Activated T-cell treated with anti-CD3 and anti-CD28 coated beads for 4 hours (primary cell): ENCODE results near the gene PRUNE2.
"Not testable (repeated sequence)": the region's sequence is repeated elsewhere in the genome, so short reads cannot be mapped to it uniquely, and the experiment has no call there.

Experiments used
- DNase-seq: peaks from one replicate; pipeline ENCODE4 v3.0.0-alpha.2; 2020

PRUNE2 gene

GRCh38 chr9:76616780-76617179, 289.1 kb downstream of the PRUNE2 start:
- DNase-seq = no peak

GRCh38 chr9:76615177-76615603, 290.7 kb downstream of the PRUNE2 start:
- DNase-seq = no peak

- no peak for DNase-seq
Measured at GRCh38 chr9:76613974-76614373, 291.9 kb downstream of the PRUNE2 start.

GRCh38 chr9:76613150-76613781, 292.6 kb downstream of the PRUNE2 start:
- no peak for DNase-seq

GRCh38 chr9:76610011-76610352, 295.9 kb downstream of the PRUNE2 start:
- DNase-seq = no peak

- no peak for DNase-seq
Measured at GRCh38 chr9:76609285-76610010, 296.5 kb downstream of the PRUNE2 start.

GRCh38 chr9:76608575-76609273, 297.2 kb downstream of the PRUNE2 start:
- DNase-seq = no peak

GRCh38 chr9:76607730-76608436, 298.0 kb downstream of the PRUNE2 start:
- no peak for DNase-seq

GRCh38 chr9:76605321-76605900, 300.5 kb downstream of the PRUNE2 start:
- no peak for DNase-seq

GRCh38 chr9:76603931-76604570, 301.9 kb downstream of the PRUNE2 start:
- no peak for DNase-seq

- no peak for DNase-seq
Measured at GRCh38 chr9:76603448-76603895, 302.4 kb downstream of the PRUNE2 start.

- no peak for DNase-seq
Measured at GRCh38 chr9:76602199-76602598, 303.7 kb downstream of the PRUNE2 start.

- no peak for DNase-seq
Measured at GRCh38 chr9:76600007-76600615, 305.8 kb downstream of the PRUNE2 start.

GRCh38 chr9:76598981-76599380, 306.9 kb downstream of the PRUNE2 start:
- DNase-seq = no peak

- DNase-seq = no peak
Measured at GRCh38 chr9:76595645-76596044, 310.3 kb downstream of the PRUNE2 start.

GRCh38 chr9:76594764-76595424, 311.0 kb downstream of the PRUNE2 start:
- no peak for DNase-seq

- not testable (repeated sequence) for DNase-seq
Measured at GRCh38 chr9:76593961-76594735, 311.8 kb downstream of the PRUNE2 start.

- no peak for DNase-seq
Measured at GRCh38 chr9:76592974-76593347, 313.0 kb downstream of the PRUNE2 start.

- DNase-seq = no peak
Measured at GRCh38 chr9:76592091-76592973, 313.6 kb downstream of the PRUNE2 start.
